ENCODE data around the gene CRYZL1.
A peak's percentile ranks its signal among the peaks of the same experiment; 100 is the strongest.

Gene CRYZL1

GRCh38 chr21:33663241-33663640 is 21.7 kb upstream of the CRYZL1 start:
- H3K27ac ChIP-seq: no peak overlapping the region
- no peak for DNase-seq (ENCODE audit: low read depth, low spot score)

GRCh38 chr21:33662046-33662445 is 20.5 kb upstream of the CRYZL1 start:
- no peak for DNase-seq (ENCODE audit: low read depth, low spot score)

GRCh38 chr21:33661146-33661545 is 19.6 kb upstream of the CRYZL1 start:
- H3K27ac ChIP-seq: peak overlapping the region; percentile 36
- peak; percentile 43 for DNase-seq (ENCODE audit: low read depth, low spot score)

More at GRCh38 chr21:33662046-33662445, 20.5 kb upstream of the CRYZL1 start:
- H3K27ac ChIP-seq: peak overlapping the region; percentile 36

GRCh38 chr21:33660406-33660805 is 18.9 kb upstream of the CRYZL1 start:
- DNase-seq (ENCODE audit: low read depth, low spot score): no peak
- peak overlapping the region; percentile 36 for H3K27ac ChIP-seq

GRCh38 chr21:33659568-33659949 is 18.0 kb upstream of the CRYZL1 start:
- DNase-seq (ENCODE audit: low read depth, low spot score): no peak
- no peak overlapping the region for H3K27ac ChIP-seq

- DNase-seq (ENCODE audit: low read depth, low spot score): no peak
- no peak overlapping the region for H3K27ac ChIP-seq
Measured at GRCh38 chr21:33658919-33659567, 17.5 kb upstream of the CRYZL1 start.

- H3K27ac ChIP-seq: peak overlapping the region; percentile 89
- no peak for DNase-seq (ENCODE audit: low read depth, low spot score)
Measured at GRCh38 chr21:33657124-33657820, 15.7 kb upstream of the CRYZL1 start.

- peak; percentile 79 for DNase-seq (ENCODE audit: low read depth, low spot score)
- H3K27ac ChIP-seq: peak overlapping the region; percentile 89
Measured at GRCh38 chr21:33655588-33656221, 14.2 kb upstream of the CRYZL1 start.

GRCh38 chr21:33654412-33654811 is 12.9 kb upstream of the CRYZL1 start:
- no peak for DNase-seq (ENCODE audit: low read depth, low spot score)
- peak overlapping the region; percentile 89 for H3K27ac ChIP-seq

- no peak for DNase-seq (ENCODE audit: low read depth, low spot score)
- no peak overlapping the region for H3K27ac ChIP-seq
Measured at GRCh38 chr21:33651965-33652680, 10.6 kb upstream of the CRYZL1 start.

- no peak overlapping the region for H3K27ac ChIP-seq
- DNase-seq (ENCODE audit: low read depth, low spot score): no peak
Measured at GRCh38 chr21:33650929-33651509, 9.5 kb upstream of the CRYZL1 start.

- H3K27ac ChIP-seq: no peak overlapping the region
- no peak for DNase-seq (ENCODE audit: low read depth, low spot score)
Measured at GRCh38 chr21:33650230-33650629, 8.7 kb upstream of the CRYZL1 start.

- DNase-seq (ENCODE audit: low read depth, low spot score): no peak
- H3K27ac ChIP-seq: no peak overlapping the region
Measured at GRCh38 chr21:33648555-33648954, 7.0 kb upstream of the CRYZL1 start.

- H3K27ac ChIP-seq: no peak overlapping the region
Measured at GRCh38 chr21:33647587-33647986, 6.0 kb upstream of the CRYZL1 start.

GRCh38 chr21:33645730-33646129 is 4.2 kb upstream of the CRYZL1 start:
- no peak for DNase-seq (ENCODE audit: low read depth, low spot score)

More at GRCh38 chr21:33647587-33647986, 6.0 kb upstream of the CRYZL1 start:
- DNase-seq (ENCODE audit: low read depth, low spot score): no peak

GRCh38 chr21:33644383-33645074 is 3.0 kb upstream of the CRYZL1 start:
- DNase-seq (ENCODE audit: low read depth, low spot score): no peak
- peak overlapping the region; percentile 85 for H3K27ac ChIP-seq

More at GRCh38 chr21:33645730-33646129, 4.2 kb upstream of the CRYZL1 start:
- H3K27ac ChIP-seq: no peak overlapping the region

GRCh38 chr21:33643658-33644311 is 2.2 kb upstream of the CRYZL1 start:
- H3K27ac ChIP-seq: peak overlapping the region; percentile 85
- no peak for DNase-seq (ENCODE audit: low read depth, low spot score)

GRCh38 chr21:33642896-33643657 is 1.5 kb upstream of the CRYZL1 start:
- peak overlapping the region; percentile 85 for H3K27ac ChIP-seq
- DNase-seq (ENCODE audit: low read depth, low spot score): no peak
